Ascending aorta (tissue), 2 donors: ENCODE measurements around the gene NLGN1. TPM values are rescaled to one million over a fixed set of nuclear protein-coding genes. Genes with fewer than 3 reads are reported as not detected.

Experiments
- DNase-seq, 2 donors: peaks; one replicate each; pipeline ENCODE4 v3.0.0-alpha.2; 2019; ENCODE audit warnings: low spot score in 2 of 2
- H3K27ac ChIP-seq, 2 donors: fragments of 200-600 bp; sonication (generic); one replicate each; pipeline ENCODE4 v1.5.1; 2016 to 2017; ENCODE audit warnings: mild to moderate bottlenecking in 1 of 2
- H3K27me3 ChIP-seq: fragments of 200-600 bp; sonication (generic); one replicate; pipeline ENCODE4 v1.5.1; 2017
- H3K36me3 ChIP-seq, 2 donors: fragments of 200-600 bp; sonication (generic); one replicate each; pipeline ENCODE4 v1.5.1; 2016
- H3K4me1 ChIP-seq, 2 donors: fragments of 200-600 bp; sonication (generic); one replicate each; pipeline ENCODE4 v1.5.1; 2016 to 2017; ENCODE audit warnings: mild to moderate bottlenecking in 1 of 2
- H3K4me3 ChIP-seq, 2 donors: fragments of 200-600 bp; sonication (generic); one replicate each; pipeline ENCODE4 v1.5.1; 2016 to 2017; ENCODE audit warnings: mild to moderate bottlenecking in 1 of 2
- H3K9me3 ChIP-seq, 2 donors: fragments of 200-600 bp; sonication (generic); one replicate each; pipeline ENCODE4 v1.5.1; 2016
- CTCF ChIP-seq, 3 experiments: fragments of 200-600 bp in 2 of 3; fragments of 450-650 bp in 1 of 3; sonication (generic) in 2 of 3; IDR thresholded peaks; one replicate each; pipeline ENCODE4 v1.5.1; 2016 to 2019; ENCODE audit warnings: antibody characterized with exemption in 3 of 3, mild to moderate bottlenecking in 1 of 3, moderate library complexity in 1 of 3
- intact Hi-C: fragments of 100-400 bp; cut with DNase I; formaldehyde crosslinking; loops from one replicate; pipeline ENCODE4 v1.15.1; 2023
- total RNA-seq: library from RNA; depleted of rRNA; stranded (reverse); fragments of >200 nt; gene quantifications from one replicate; pipeline ENCODE4 v1.1.0, GENCODE V29; 2016

The NLGN1 gene
- total RNA-seq, 1 donor from 2014 or later: 5.2 TPM

- H3K9me3 ChIP-seq: peaks cover 0 to 5% of the 10 kb centered on the region in 2 donors
- no peak overlapping the region for H3K27ac ChIP-seq
- intact Hi-C loops: no loop called here
- DNase-seq: no peak
- TF ChIP-seq CTCF (IDR thresholded peaks at IDR 0.05): no peak
- H3K27me3 ChIP-seq: no peaks in the 10 kb centered on the region
- peaks cover 0 to 2% of the 10 kb centered on the region in 2 donors for H3K4me1 ChIP-seq
- no peaks in the 10 kb centered on the region for H3K36me3 ChIP-seq
- H3K4me3 ChIP-seq: no peak overlapping the region
These were observed 855.8 kb downstream of the NLGN1 start for GRCh38 chr3:174253196-174253823.

- intact Hi-C loops: no loop called here
- peaks cover 0 to 5% of the 10 kb centered on the region in 2 donors for H3K9me3 ChIP-seq
- H3K27ac ChIP-seq: no peak overlapping the region
- no peak for DNase-seq
- no peaks in the 10 kb centered on the region for H3K27me3 ChIP-seq
- H3K4me1 ChIP-seq: peaks cover 0 to 2% of the 10 kb centered on the region in 2 donors
- H3K36me3 ChIP-seq: no peaks in the 10 kb centered on the region
- H3K4me3 ChIP-seq: no peak overlapping the region
- TF ChIP-seq CTCF (IDR thresholded peaks at IDR 0.05): no peak
These were observed 856.4 kb downstream of the NLGN1 start for GRCh38 chr3:174253940-174254339.

GRCh38 chr3:174255454-174255853, 857.9 kb downstream of the NLGN1 start:
- TF ChIP-seq CTCF (IDR thresholded peaks at IDR 0.05): no peak
- H3K36me3 ChIP-seq: no peaks in the 10 kb centered on the region
- no peak overlapping the region for H3K27ac ChIP-seq
- intact Hi-C loops: no loop called here
- peaks cover 0 to 2% of the 10 kb centered on the region in 2 donors for H3K4me1 ChIP-seq
- DNase-seq: no peak
- no peaks in the 10 kb centered on the region for H3K27me3 ChIP-seq
- H3K9me3 ChIP-seq: peaks cover 0 to 5% of the 10 kb centered on the region in 2 donors
- no peak overlapping the region for H3K4me3 ChIP-seq

GRCh38 chr3:174266476-174266875, 868.9 kb downstream of the NLGN1 start:
- TF ChIP-seq CTCF (IDR thresholded peaks at IDR 0.05): no peak
- H3K36me3 ChIP-seq: no peaks in the 10 kb centered on the region
- intact Hi-C loops: no loop called here
- no peak for DNase-seq
- no peaks in the 10 kb centered on the region for H3K9me3 ChIP-seq
- H3K4me1 ChIP-seq: no peaks in the 10 kb centered on the region
- H3K27me3 ChIP-seq: no peaks in the 10 kb centered on the region
- H3K27ac ChIP-seq: no peak overlapping the region
- H3K4me3 ChIP-seq: no peak overlapping the region

GRCh38 chr3:174268061-174268460, 870.5 kb downstream of the NLGN1 start:
- no peaks in the 10 kb centered on the region for H3K9me3 ChIP-seq
- DNase-seq: no peak
- TF ChIP-seq CTCF (IDR thresholded peaks at IDR 0.05): no peak
- no peak overlapping the region for H3K4me3 ChIP-seq
- H3K27ac ChIP-seq: no peak overlapping the region
- H3K27me3 ChIP-seq: no peaks in the 10 kb centered on the region
- intact Hi-C loops: no loop called here
- H3K4me1 ChIP-seq: no peaks in the 10 kb centered on the region
- H3K36me3 ChIP-seq: no peaks in the 10 kb centered on the region

GRCh38 chr3:174268586-174268985, 871.0 kb downstream of the NLGN1 start:
- Histone ChIP-seq H3K9me3 (no peaks in the 10 kb centered on the region), H3K36me3 (no peaks in the 10 kb centered on the region), H3K27ac (no peak overlapping the region), H3K4me3 (no peak overlapping the region), H3K4me1 (no peaks in the 10 kb centered on the region), H3K27me3 (no peaks in the 10 kb centered on the region)
- TF ChIP-seq CTCF (IDR thresholded peaks at IDR 0.05): no peak
- intact Hi-C loops: no loop called here
- no peak for DNase-seq
